Fibroblast of mammary gland (primary cell): ENCODE results near the gene CCT8.
"Not testable (repeated sequence)": the region's sequence is repeated elsewhere in the genome, so short reads cannot be mapped to it uniquely, and the experiment has no call there.

Experiments
- DNase-seq: peaks from one replicate; pipeline ENCODE4 v3.0.0-alpha.2; 2010; ENCODE audit warnings: low read depth
- H3K4me3 ChIP-seq: 2 replicates; pipeline ENCODE4 v1.5.1; 2011; ENCODE audit warnings: low read depth, mild to moderate bottlenecking, low read length, moderate library complexity; ENCODE audit not compliant: control insufficient read depth
- TF ChIP-seq, protein P1 (sequence below): conservative IDR thresholded peaks from 2 replicates; pipeline ENCODE4 v1.5.1; 2011; ENCODE audit warnings: low read depth, low read length, inconsistent platforms; ENCODE audit not compliant: control insufficient read depth, insufficient read depth

CCT8 gene

DNA sequence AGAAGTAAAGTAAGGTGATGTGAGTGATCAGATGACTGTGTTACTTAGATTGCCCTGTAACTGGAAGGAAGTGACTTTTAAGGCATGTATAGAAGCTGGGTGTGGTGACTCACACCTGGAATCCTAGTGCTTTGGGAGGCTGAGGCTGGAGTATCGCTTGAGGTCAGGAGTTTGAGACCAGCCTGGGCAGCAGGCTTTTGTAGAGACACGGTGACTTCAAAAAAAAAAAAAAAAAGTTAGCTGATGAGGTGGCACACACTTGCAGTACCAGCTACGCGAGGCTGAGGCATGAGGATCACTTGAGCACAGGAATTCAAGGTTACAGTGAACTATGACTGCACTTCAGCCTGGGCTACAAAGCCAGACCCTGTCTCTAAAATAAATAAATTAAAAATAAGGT, 51.3 kb downstream of the CCT8 start:
- no peak for DNase-seq
- TF ChIP-seq, protein P1, sequence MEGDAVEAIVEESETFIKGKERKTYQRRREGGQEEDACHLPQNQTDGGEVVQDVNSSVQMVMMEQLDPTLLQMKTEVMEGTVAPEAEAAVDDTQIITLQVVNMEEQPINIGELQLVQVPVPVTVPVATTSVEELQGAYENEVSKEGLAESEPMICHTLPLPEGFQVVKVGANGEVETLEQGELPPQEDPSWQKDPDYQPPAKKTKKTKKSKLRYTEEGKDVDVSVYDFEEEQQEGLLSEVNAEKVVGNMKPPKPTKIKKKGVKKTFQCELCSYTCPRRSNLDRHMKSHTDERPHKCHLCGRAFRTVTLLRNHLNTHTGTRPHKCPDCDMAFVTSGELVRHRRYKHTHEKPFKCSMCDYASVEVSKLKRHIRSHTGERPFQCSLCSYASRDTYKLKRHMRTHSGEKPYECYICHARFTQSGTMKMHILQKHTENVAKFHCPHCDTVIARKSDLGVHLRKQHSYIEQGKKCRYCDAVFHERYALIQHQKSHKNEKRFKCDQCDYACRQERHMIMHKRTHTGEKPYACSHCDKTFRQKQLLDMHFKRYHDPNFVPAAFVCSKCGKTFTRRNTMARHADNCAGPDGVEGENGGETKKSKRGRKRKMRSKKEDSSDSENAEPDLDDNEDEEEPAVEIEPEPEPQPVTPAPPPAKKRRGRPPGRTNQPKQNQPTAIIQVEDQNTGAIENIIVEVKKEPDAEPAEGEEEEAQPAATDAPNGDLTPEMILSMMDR, result no peak

GRCh38 chr21:29018540-29018939, 54.9 kb downstream of the CCT8 start:
- peak; percentile 35 for DNase-seq
- TF ChIP-seq, protein P1, result no peak

More for the DNA sequence above, 51.3 kb downstream of the CCT8 start:
- no peak overlapping the region for H3K4me3 ChIP-seq

GRCh38 chr21:29017639-29018237, 55.7 kb downstream of the CCT8 start:
- TF ChIP-seq, protein P1, result no peak
- H3K4me3 ChIP-seq, result peak overlapping the region; percentile 87
- no peak for DNase-seq

More at GRCh38 chr21:29018540-29018939, 54.9 kb downstream of the CCT8 start:
- H3K4me3 ChIP-seq, result peak overlapping the region; percentile 87

GRCh38 chr21:29011236-29011635, 62.2 kb downstream of the CCT8 start:
- H3K4me3 ChIP-seq, DNase-seq: not testable (repeated sequence)

DNA sequence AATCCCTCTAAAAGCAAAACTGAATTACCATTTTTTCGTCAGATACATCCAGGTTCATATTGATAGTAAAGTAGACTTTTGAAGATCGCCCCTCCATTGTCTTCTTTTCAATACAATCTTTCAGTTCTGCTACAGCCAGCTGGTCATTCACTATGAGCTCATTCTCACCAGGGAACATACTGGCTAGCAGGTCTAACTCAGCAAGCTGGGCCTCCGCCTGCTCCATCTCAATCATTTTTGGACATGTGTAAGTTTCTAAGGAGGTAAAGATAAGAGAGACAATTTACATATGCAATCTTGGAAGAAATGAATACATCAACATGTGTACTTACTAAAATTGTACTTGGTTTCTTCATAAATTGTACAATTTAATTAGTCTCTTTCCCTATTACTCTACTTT, 65.1 kb downstream of the CCT8 start:
- H3K4me3 ChIP-seq, result no peak overlapping the region
- TF ChIP-seq, protein P1, result no peak
- no peak for DNase-seq

DNA sequence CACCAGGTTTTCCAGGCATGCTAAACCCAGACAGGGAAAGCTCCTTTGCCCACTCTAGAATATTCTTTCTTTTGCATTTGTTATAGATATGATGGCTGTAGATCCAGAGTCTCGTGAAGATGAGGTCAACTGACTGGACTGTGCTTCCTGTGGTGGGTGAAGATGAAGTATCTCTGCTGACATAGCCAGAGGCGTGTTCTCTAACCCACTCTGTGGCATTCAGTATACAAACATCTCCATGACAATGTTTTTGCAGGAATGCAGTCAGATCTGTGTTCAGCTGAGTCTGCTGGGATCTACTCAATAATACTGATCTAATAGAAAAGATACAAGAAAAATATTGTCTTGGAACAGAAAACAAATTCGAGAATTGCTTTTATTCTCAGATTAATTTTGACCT, 65.6 kb downstream of the CCT8 start:
- no peak for DNase-seq

GRCh38 chr21:29007135-29007534, 66.3 kb downstream of the CCT8 start:
- H3K4me3 ChIP-seq, result no peak overlapping the region
- no peak for DNase-seq
- TF ChIP-seq, protein P1, result no peak

More for the DNA sequence above, 65.6 kb downstream of the CCT8 start:
- TF ChIP-seq, protein P1, result no peak
- H3K4me3 ChIP-seq, result no peak overlapping the region
